SIG-M5 (cell line): Measurements from ENCODE around the gene SLC37A1.

Source experiments
- DNase-seq: peaks from one replicate; lab custom pipeline; 2025; lab: John Stamatoyannopoulos, UW

The SLC37A1 gene

GRCh38 chr21:42578761-42579415 is 65.2 kb downstream of the SLC37A1 start:
- no peak for DNase-seq

DNA sequence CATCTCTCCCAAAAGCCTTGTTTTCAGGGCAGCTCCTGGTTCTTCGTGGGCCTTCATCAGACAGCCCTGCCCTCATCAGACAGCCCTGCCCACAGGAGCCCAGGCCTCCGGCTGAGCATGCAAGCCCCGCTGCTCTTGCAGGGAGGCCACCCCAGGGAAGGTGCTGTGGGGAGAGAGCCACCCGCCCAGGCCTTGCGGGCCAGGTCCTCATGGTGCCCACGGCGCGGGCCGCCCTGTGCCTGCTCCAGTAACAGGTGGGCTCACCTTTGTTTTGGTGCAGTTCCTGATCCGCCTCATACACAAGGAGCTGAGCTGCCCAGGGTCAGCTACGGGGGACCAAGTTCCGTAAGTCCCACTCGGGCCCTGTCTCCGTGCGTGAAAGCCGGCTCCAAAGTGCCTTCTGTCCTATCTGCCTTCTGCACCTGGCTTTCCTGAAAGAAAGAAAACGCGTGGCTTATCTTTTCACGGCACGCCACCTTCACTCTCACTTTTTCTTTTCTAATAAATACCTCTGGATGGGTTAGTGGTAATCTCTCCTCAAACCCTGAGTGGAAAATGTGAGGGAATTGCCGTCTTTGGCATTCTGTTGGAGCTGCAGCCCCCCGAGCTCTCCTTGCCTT is 65.9 kb downstream of the SLC37A1 start:
- DNase-seq: no peak

DNA sequence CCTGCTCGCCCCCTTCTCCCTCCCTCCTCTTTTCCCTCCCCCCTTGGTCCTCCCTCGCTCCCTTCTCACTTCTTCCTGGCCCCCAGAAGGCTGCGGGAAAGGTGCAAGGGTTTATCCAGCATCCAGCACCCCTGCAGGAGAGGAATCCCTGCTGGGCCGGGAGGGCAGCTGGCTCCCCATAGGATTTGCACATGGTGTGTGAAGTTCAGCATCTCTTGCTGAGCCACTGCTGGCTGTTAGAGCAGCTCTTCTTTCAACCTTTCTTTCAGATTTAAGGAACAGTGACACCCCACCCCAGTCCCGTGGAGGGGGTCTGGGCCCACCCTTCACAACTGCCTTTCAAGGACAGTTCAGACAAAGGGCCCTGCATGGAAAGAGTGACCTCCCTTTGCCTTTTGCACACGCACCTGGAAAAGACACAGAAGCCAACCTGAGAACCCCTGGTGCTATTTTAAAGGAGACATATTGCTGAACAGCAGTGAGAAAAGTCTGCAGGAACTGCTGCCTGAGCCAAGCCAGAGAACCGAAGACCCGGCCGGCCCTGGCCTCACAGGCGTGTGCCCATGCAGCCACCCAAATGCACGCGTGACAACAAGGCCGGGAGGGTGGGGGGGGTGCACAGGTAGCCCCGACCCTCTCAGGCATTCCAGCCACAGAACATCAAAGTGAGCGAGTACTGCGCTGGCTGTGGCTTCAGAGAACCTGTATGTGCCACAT is 66.6 kb downstream of the SLC37A1 start:
- no peak for DNase-seq

DNA sequence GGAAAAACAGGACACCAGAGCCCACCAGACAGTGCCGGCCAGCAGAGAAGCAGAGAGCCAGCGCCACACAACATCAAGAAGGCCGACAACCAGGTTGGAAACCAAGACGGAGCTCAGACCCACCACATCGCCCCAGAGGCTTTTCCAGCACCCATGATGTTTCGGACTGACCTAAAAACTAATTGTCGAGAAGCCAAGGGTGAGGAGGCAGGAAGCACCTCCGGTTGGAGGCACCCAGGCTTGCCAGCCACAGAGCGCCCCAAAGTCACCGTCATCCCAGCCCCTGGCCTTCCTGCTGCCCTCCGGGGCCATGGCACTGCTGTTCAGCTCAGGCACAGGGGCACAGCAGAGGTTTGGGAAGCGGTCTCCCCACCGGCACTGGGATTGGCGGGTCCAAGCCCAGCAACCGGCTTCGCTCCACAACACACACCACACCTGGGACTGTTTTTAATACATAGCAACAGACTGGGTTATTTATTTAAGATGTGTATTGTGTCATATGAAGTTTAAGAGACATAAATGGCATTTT is 67.2 kb downstream of the SLC37A1 start:
- no peak for DNase-seq

GRCh38 chr21:42581336-42581992 is 67.8 kb downstream of the SLC37A1 start:
- DNase-seq: no peak

- DNase-seq: no peak
These were observed 68.5 kb downstream of the SLC37A1 start for GRCh38 chr21:42581993-42582786.

DNA sequence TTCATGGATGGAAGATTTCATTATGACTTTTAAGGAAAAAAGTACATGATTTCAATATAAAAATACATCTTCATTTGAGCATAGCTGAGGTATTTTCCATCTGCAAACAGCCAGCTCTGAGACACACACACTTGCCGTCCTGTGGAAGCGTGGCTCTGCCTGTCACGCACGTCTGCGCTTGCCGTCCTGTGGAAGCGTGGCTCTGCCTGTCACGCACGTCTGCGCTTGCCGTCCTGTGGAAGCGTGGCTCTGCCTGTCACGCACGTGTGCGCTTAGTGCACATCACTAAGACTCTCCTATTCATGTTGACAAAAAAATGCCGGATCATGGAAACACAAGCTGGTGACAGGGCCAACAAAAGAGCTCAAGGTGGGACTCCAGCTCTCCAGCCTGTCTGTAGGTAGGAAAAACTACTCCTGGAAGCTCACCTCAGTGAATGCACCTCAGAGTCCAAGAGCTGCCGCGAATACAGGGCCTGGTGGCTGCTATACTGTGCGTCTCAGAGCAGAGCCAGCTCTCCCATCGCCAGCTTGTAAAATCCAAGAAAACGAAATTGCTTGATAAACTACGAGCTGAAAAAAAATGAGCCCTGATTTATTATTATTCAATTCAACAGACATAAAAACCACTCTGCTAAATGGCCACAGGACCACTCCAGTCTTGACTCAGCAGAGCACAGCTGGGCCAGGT is 69.3 kb downstream of the SLC37A1 start:
- DNase-seq: no peak

DNA sequence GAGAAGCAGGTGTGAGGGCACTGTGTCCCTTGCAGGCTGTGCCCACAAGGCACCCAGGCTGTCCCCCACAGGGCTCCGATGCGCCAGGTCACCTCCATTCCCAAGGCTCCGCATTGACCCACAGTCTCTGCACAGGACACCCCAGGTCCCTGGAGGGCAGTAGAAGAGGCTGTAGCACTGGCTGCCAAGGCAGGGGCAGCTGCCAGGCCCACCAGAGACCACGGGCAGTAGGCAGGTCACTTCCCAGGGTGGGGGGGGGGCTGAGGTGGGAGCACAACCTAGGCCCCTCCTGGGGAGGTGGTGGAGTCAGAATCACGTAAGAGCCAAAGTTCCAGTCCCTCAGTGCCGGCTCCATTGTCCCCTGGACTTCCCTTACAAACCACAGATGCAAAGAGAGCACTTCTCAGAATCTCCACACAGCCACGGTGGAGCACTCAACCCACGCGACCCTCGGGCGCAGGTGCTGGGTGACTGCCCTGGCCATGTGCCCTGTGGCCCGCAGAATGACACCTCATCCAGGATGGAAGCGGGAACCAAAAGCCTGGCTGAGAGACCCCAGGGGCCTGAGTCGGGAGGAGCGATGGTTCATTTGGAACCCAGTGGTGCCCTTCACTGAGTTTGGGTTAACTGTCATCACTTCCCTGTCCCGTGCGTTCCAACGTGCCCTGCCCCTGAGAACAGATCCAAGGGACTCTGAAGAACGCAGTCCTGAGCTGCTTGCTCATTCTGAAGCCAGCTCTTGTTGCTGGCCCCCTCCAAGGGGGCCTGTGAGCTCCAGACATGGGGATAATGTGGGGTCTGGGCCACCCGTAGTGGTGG is 70.0 kb downstream of the SLC37A1 start:
- DNase-seq: no peak

- no peak for DNase-seq
These were observed 70.6 kb downstream of the SLC37A1 start for GRCh38 chr21:42584296-42584641.

DNA sequence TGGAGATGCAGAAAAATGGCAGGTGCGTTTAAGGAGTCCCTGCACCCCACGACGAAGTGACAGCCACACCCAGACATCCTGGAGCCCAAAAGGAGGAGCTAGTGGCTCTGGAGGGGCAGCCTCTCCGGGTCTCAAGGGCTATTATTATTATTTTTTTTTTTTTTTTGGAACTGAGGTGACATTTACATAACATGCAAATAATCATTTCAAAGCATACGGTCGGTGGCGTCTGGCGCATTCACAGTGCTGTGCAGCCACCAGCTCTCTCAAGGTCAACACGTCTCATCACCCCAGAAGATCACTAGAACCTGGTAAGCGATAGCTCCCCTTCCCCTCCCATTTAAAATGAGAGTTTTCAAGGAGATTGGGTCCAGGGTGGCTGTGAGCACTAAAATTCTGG is 72.2 kb downstream of the SLC37A1 start:
- DNase-seq: no peak

DNA sequence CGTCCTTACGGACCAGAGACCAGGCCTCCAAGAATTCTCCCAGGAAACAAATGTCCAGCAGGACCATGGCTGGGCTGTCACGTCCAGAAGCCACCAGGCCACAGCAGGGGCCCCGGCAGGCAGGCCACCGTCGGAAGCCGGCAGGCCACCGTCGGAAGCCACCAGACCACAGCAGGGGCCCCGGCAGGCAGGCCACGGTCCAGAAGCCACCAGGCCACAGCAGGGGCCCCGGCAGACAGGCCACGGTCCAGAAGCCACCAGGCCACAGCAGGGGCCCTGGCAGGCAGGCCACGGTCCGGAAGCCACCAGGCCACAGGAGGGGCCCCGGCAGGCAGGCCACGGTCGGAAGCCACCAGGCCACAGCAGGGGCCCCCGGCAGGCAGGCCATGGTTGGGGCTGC is 72.8 kb downstream of the SLC37A1 start:
- no peak for DNase-seq

DNA sequence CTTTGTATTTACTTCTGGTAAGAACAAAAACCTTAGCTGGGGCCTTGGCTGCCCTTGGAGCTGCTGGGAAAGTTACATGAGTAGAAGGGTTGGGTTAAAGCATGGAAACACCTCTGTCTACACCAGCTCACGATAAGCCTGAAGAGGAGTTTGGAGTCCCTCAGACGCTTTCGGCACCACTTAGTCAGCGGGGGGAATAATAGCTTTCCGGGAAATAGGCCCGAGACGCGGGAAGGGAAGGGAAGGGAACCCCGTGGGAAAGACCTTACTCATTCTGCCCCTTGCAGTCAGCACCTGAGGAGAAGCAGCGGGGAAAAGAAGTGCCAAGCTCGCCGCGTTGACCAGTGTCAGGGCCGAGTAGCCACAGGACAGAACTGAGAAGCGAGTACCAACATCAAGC is 73.4 kb downstream of the SLC37A1 start:
- no peak for DNase-seq

GRCh38 chr21:42590431-42591131 is 76.9 kb downstream of the SLC37A1 start:
- DNase-seq: no peak

- no peak for DNase-seq
These were observed 77.7 kb downstream of the SLC37A1 start for GRCh38 chr21:42591170-42591869.

DNA sequence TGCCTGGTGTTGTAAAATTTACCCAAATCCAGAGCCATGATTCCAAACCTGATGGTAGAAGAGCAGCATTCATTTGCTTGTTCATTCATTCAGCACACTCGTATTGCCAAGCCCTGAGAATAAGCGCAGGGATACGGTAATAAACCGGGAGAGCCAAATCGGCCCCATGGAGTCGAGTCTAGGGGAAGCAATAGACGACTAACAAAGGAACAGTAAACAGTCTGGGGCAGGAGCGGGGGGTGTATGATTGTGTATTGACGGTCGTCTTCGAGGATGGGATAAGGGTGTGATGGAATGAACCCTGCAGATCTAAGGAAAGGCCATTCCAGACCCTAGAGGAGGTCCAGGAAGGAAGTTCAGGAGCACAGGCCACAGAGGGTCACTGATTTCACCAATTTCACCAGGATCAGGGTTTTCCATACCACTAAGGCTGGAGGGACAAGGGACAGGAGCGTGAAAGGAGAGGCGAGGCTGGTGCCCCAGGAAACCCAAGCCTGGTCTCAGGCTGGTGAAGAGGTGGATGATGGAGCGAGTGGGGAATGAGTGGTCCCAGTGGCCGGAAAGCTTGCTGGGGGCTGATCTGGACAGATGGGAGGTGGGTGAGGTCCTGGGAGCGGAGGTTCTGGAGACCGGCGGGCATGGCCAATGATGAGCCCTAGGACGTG is 78.6 kb downstream of the SLC37A1 start:
- DNase-seq: no peak

DNA sequence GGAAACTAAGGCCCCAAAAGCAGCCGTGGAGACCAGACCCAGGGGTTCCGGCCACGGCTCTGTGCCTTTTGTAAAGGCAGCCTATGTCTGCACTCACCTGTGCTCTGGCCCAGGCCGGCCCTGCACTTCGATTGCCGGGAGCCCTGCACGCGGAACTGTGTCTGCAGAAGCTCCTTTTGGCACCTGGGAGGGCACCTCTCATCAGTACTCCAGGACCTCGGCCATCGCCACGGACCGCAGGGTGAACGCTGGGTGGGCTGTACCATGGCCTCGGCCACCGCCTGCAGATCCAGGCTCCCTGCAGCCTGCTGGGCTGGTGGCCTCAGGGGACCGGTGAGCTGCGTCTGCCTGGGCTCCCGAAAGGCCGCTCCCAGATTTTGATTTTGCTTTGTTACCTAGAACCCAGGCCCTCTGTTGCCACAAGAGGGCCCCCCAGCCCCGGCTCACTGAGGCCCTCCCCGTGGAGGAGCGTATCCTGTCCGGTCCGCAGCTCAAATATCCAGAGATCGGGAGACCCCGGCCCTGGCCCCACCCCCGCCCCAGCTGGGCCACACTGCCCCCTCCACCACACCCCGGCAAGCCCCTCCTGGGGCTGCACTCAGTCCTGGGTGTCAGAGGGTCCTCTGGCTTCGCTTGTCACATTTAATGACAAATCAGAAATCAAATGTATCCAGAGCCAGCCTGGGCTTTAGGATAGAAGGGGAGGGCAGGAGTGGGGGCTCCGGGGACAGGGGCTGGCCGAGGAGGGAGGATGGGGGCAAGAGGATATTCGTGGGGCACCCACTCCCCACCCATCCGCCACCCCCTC is 79.6 kb downstream of the SLC37A1 start:
- no peak for DNase-seq

GRCh38 chr21:42594616-42595282 is 81.1 kb downstream of the SLC37A1 start:
- no peak for DNase-seq
